ENCODE results near the gene B4GALNT4.

Gene B4GALNT4

DNA sequence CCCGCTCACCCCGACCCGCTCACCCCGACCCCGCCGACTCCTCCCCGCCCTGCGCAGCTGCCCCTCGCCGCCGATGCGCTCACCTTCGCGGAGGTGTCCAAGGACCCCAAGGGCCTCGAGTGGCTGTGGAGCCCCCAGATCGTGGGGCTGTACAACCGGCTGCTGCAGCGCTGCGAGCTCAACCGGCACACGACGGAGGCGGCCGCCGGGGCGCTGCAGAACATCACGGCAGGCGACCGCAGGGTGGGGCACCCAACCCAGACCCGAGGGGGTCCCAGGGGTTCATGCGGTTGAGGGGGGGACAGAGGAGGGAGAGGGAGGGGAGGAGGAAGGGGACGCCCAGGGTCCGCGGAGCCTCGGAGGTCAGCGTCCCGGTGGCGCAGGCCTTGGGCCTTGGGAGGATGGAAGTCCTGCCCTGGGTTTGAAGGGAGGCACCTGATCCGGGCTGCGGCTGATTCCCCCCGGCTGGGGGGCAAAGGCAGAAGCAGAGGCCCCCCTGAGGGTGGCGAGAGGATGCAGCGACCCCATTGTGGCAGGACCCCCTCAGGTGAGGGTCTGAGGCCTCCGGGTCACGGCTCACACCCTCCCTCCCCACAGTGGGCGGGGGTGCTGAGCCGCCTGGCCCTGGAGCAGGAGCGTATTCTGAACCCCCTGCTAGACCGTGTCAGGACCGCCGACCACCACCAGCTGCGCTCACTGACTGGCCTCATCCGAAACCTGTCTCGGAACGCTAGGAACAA is 33.9 kb downstream of the B4GALNT4 start:
- POLR2A ChIA-PET (ENCODE audit: low non-redundant PET), result no interaction called here

DNA sequence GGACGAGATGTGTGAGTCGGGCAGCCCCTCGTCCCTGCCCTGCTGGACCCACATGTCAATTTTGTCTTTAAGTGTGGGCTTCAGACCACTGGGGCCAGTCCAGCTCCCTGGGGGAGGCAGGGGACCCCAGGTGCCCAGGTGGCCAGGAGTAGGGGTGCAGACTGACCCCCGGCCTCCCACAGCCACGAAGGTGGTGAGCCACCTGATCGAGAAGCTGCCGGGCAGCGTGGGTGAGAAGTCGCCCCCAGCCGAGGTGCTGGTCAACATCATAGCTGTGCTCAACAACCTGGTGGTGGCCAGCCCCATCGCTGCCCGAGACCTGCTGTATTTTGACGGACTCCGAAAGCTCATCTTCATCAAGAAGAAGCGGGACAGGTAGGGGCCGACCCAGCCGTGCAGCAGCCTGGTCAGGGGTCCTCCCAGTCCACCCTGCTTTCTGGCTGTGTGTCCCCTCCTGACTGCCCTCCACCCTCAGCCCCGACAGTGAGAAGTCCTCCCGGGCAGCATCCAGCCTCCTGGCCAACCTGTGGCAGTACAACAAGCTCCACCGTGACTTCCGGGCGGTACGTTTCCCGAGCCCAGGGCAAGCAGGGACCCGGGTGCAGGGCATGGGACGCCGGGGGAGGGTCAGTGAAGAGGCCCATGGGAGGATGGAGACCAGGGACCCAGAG is 34.6 kb downstream of the B4GALNT4 start:
- ChIA-PET POLR2A (ENCODE audit: low non-redundant PET) (no interaction called here), CTCF (interaction anchor here (0.6 to 1.0 kb wide), 2 partner anchors 22 to 44 kb away, joined by 3 read pairs; no protein-coding TSS in a partner anchor)
- no peak overlapping the region; the same call in 1 of the 2 replicates for H3K27ac ChIP-seq
- no peak for DNase-seq (ENCODE audit: low spot score)
- TF ChIP-seq, protein P1, sequence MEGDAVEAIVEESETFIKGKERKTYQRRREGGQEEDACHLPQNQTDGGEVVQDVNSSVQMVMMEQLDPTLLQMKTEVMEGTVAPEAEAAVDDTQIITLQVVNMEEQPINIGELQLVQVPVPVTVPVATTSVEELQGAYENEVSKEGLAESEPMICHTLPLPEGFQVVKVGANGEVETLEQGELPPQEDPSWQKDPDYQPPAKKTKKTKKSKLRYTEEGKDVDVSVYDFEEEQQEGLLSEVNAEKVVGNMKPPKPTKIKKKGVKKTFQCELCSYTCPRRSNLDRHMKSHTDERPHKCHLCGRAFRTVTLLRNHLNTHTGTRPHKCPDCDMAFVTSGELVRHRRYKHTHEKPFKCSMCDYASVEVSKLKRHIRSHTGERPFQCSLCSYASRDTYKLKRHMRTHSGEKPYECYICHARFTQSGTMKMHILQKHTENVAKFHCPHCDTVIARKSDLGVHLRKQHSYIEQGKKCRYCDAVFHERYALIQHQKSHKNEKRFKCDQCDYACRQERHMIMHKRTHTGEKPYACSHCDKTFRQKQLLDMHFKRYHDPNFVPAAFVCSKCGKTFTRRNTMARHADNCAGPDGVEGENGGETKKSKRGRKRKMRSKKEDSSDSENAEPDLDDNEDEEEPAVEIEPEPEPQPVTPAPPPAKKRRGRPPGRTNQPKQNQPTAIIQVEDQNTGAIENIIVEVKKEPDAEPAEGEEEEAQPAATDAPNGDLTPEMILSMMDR (conservative IDR thresholded peaks at IDR 0.05; ENCODE audit: low read depth), result no peak

More for the DNA sequence above, 33.9 kb downstream of the B4GALNT4 start:
- CTCF ChIA-PET, result no interaction called here
- TF ChIP-seq, protein P1 (conservative IDR thresholded peaks at IDR 0.05; ENCODE audit: low read depth), result no peak
- no peak overlapping the region for H3K27ac ChIP-seq
- DNase-seq (ENCODE audit: low spot score), result no peak

DNA sequence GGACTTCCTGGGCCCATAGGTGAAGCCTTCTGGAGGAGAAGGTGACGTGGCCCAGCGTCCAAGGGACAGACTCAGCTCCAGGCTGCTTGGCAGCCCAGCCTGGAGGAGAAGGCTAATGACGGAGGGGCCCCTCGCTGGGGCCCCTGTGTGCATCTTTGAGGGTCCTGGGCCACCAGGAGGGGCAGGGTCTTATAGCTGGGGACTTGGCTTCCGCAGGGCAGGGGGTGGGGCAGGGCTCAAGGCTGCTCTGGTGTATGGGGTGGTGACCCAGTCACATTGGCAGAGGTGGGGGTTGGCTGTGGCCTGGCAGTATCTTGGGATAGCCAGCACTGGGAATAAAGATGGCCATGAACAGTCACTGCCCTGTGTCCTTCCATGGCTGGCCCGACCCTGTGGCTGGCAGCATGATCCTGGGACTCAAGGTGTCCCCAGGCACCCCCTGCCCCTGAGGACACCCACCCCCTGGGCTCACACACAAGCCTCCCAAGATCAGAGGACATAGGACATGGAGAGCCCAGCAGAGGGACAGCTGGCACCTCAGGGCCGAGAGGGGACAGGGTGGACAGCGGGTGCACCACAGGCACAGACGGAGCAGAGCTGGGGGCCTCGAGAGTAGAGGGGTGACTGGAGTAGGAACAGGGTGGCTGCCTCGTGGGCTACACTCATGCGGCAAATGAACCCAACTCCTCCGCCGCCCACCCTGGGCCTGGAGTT is 35.4 kb downstream of the B4GALNT4 start:
- ChIA-PET CTCF (interaction anchor here (0.6 to 1.0 kb wide), 2 partner anchors 21 to 43 kb away, joined by 3 read pairs; no protein-coding TSS in a partner anchor), POLR2A (ENCODE audit: low non-redundant PET) (interaction anchor here (0.7 kb wide), 1 partner anchor 22 kb away, joined by 3 read pairs; no protein-coding TSS in a partner anchor)
- TF ChIP-seq, protein P1 (conservative IDR thresholded peaks at IDR 0.05; ENCODE audit: low read depth), result no peak
- peak overlapping the region; percentile 79 for H3K27ac ChIP-seq
- DNase-seq (ENCODE audit: low spot score), result no peak

DNA sequence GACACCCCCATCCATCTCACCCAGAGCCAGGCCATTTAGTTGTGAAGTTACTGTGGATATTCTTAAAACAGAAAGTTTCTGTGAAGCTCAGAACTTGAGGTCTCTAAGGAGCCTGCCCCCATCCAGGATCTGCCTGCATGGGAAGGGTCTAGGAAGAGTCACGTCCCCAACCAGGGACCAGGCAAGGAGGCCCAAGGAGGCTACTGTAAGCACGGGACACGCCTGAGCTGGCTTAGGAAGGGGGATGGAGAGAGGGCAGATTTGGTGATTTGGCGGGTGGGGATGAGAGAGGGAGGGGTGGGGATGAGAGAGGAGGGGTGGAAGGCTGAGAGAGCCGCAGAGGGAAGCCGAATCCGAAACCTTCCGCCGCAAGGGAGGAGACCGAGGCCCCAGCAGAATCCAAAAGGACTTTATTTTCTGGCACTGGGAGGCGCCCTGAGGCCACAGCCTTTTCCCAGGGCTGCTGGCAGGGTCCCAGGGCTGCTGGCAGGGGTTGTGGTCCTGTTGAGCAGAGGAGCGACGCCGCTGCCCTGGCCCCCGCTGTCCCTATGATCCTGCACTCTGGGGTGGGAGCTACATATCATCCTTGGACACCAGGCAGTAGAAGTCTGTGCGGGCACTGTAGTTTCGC is 36.1 kb downstream of the B4GALNT4 start:
- DNase-seq (ENCODE audit: low spot score), result no peak
- TF ChIP-seq, protein P1 (conservative IDR thresholded peaks at IDR 0.05; ENCODE audit: low read depth), result no peak
- H3K27ac ChIP-seq, result peak overlapping the region; percentile 79
- POLR2A ChIA-PET (ENCODE audit: low non-redundant PET), result interaction anchor here (0.7 kb wide), 1 partner anchor 23 kb away, joined by 3 read pairs; no protein-coding TSS in a partner anchor
- CTCF ChIA-PET, result interaction anchor here (1.0 to 1.4 kb wide), 2 partner anchors 43 to 45 kb away, joined by 5 to 7 read pairs; partner anchors contain the start of gene PTDSS2

DNA sequence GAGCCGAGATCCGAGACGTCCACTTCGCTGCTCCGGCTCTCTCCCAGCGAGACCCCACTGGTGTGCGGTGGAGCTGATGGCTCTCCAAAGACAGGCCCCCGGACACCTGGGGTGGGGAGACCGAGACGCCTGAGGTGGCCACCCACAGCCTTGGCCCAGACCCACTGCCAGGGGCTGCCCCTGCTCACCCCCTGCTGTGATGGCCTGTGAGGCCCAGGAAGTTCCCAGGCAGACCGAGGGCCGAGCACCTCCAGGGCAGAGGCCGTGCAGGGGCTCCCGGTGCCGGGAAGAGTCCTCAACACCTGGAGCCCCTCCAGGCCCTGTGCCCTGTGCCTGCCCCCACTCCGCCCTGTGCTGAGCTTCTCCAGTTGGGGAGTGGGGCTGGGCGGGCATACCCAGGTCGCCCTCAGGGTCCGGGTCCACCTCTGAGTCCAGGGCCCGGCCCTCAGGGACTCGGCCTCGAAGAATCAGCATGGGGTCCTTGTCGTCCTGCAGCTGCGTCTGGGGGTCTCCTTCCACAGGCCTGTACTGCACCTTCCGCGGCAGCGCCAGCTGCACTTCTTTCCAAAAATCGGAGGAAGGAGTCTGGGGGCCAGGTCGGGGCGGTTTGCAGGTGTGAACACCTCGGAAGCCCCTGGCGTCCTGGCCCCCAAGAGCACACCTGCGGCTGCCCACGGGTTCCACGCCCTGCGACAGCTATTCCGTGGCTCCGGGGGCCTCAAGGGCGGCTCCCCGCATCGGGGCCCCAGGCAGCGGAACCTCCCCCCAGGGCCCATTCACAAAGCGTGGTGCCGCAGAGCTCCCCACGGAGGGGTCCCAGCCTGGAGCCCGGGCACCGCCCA is 36.9 kb downstream of the B4GALNT4 start:
- CTCF ChIA-PET, result interaction anchor here (0.7 to 1.8 kb wide), 5 partner anchors 10 to 49 kb away, joined by 3 to 9 read pairs (median 5); partner anchors contain the start of gene PTDSS2
- no peak for DNase-seq (ENCODE audit: low spot score)
- peak overlapping the region; percentile 79 for H3K27ac ChIP-seq
- TF ChIP-seq, protein P1 (conservative IDR thresholded peaks at IDR 0.05; ENCODE audit: low read depth), result no peak
- POLR2A ChIA-PET (ENCODE audit: low non-redundant PET), result no interaction called here

All from RWPE1 (cell line).